Measurements from ENCODE around the gene HSD3B1. TPM values are rescaled to one million over a fixed set of nuclear protein-coding genes. Genes with fewer than 3 reads are reported as not detected.

The HSD3B1 gene
- total RNA-seq (2022; extraction: Qiagen RNA extraction), result 0.11 TPM in 1 of 5 replicates, not detected in the others

GRCh38 chr1:119506941-119507340 lies at the start of gene HSD3B1:
Gene HSD3B1, plus strand, starts transcription at chr1:119507210. Its CDS starts 267 bp downstream, at chr1:119507477.

Other genes starting within 250 kb of the HSD3B1 start
- not detected in 5 replicates for gene HAO2, start 138.4 kb upstream of the HSD3B1 start, total RNA-seq (2022; extraction: Qiagen RNA extraction)
- gene HSD3B2, start 92.1 kb upstream of the HSD3B1 start, total RNA-seq (2022; extraction: Qiagen RNA extraction), result not detected in 5 replicates
- gene ZNF697, start 141.1 kb downstream of the HSD3B1 start, total RNA-seq (2022; extraction: Qiagen RNA extraction), result 1.4 to 2.0 TPM (median 1.8 TPM) in 5 replicates
- 70.7 to 91.3 TPM (median 78.5 TPM) in 5 replicates for gene PHGDH, start 204.7 kb downstream of the HSD3B1 start, total RNA-seq (2022; extraction: Qiagen RNA extraction)

Data from A549 treated with dexamethasone at 1 μM for 4 hours (cell line).